H1 (cell line): ENCODE results near the gene RPUSD1. TPM values are rescaled to one million over a fixed set of nuclear protein-coding genes. Genes with fewer than 3 reads are reported as not detected.

Experiments
- CTCF ChIA-PET: fragments of 300-600 bp; sonication (Branson Sonifier 250); formaldehyde crosslinking; loops from one replicate; lab custom pipeline; 2021; ENCODE audit not compliant: partially characterized antibody; lab: Charles Lee
- POLR2A ChIA-PET: fragments of 300-600 bp; sonication (Branson Sonifier 250); formaldehyde crosslinking; loops from one replicate; lab custom pipeline; 2021; ENCODE audit warnings: inconsistent platforms; ENCODE audit not compliant: partially characterized antibody; lab: Charles Lee
- DNase-seq, 2 experiments: peaks; one replicate each; pipeline versions ENCODE4 v3.0.0 to v3.0.0-alpha.2; 2010 to 2022; ENCODE audit warnings: low spot score in 2 of 2, low read depth in 1 of 2, mixed read lengths in 1 of 2
- FAIRE-seq: peaks from 2 replicates; lab custom pipeline; 2011; peaks lifted over from hg19 to GRCh38; lab: Jason Lieb, UNC
- H2AFZ ChIP-seq: 2 replicates; pipeline ENCODE4 v1.8.1; 2012; ENCODE audit warnings: low read length, inconsistent platforms
- H2AK5ac ChIP-seq: 2 replicates; pipeline ENCODE4 v1.6.1; 2013; ENCODE audit warnings: low read depth, low read length
- H2BK120ac ChIP-seq: replicated peaks from 2 replicates; pipeline ENCODE3; 2013; ENCODE audit warnings: low read depth, low read length, inconsistent platforms
- H2BK12ac ChIP-seq: 2 replicates; pipeline ENCODE4 v1.6.1; 2013; ENCODE audit warnings: low read depth, low read length
- H2BK15ac ChIP-seq: 2 replicates; pipeline ENCODE4 v1.6.1; 2013; ENCODE audit warnings: low read length
- H2BK20ac ChIP-seq: 2 replicates; pipeline ENCODE4 v1.6.1; 2013; ENCODE audit warnings: low read length
- H2BK5ac ChIP-seq: 2 replicates; pipeline ENCODE4 v1.6.1; 2013; ENCODE audit warnings: low read depth, low read length
- H3K14ac ChIP-seq: 2 replicates; pipeline ENCODE4 v1.6.1; 2013; ENCODE audit warnings: inconsistent platforms; ENCODE audit not compliant: insufficient read length
- H3K18ac ChIP-seq: 2 replicates; pipeline ENCODE4 v1.6.1; 2013; ENCODE audit warnings: low read length; ENCODE audit errors: extremely low read depth
- H3K23ac ChIP-seq: 2 replicates; pipeline ENCODE4 v1.6.1; 2013; ENCODE audit warnings: inconsistent platforms; ENCODE audit not compliant: insufficient read length
- H3K23me2 ChIP-seq: 2 replicates; pipeline ENCODE4 v1.6.1; 2013; ENCODE audit warnings: low read depth, low read length
- H3K27ac ChIP-seq: 2 replicates; pipeline ENCODE4 v1.6.1; 2011; ENCODE audit warnings: low read depth, low read length, inconsistent platforms
- H3K27me3 ChIP-seq, 4 experiments: replicated peaks in 1 of 4; 1 replicate in 1 of 4; 2 replicates in 3 of 4; pipeline versions ENCODE4 v1.6.1 to v1.8.1; 2011 to 2013; ENCODE audit warnings: low read length in 3 of 4, mild to moderate bottlenecking in 3 of 4, inconsistent platforms in 2 of 4, mixed read lengths in 2 of 4, moderate library complexity in 1 of 4; ENCODE audit not compliant: control insufficient read depth in 3 of 4, insufficient read depth in 3 of 4; ENCODE audit errors: extremely low read depth in 1 of 4
- H3K36me3 ChIP-seq, 4 experiments: 2 replicates each; pipeline versions ENCODE4 v1.6.1 to v1.8.1; 2011 to 2013; ENCODE audit warnings: mild to moderate bottlenecking in 4 of 4, low read length in 3 of 4, moderate library complexity in 2 of 4, control low read depth in 1 of 4, inconsistent platforms in 1 of 4; ENCODE audit not compliant: insufficient read depth in 4 of 4, control insufficient read depth in 2 of 4
- H3K4ac ChIP-seq: replicated peaks from 2 replicates; pipeline ENCODE3; 2013; ENCODE audit warnings: low read length, low read depth, mixed read lengths, inconsistent platforms; ENCODE audit not compliant: insufficient read length
- H3K4me1 ChIP-seq, 4 experiments: replicated peaks in 1 of 4; 1 replicate in 1 of 4; 2 replicates in 3 of 4; pipeline versions ENCODE4 v1.6.1 to v1.8.1; 2011 to 2013; ENCODE audit warnings: low read length in 3 of 4, inconsistent platforms in 2 of 4, mixed read lengths in 1 of 4; ENCODE audit not compliant: insufficient read depth in 4 of 4, control insufficient read depth in 3 of 4
- H3K4me2 ChIP-seq, 2 experiments: 2 replicates each; pipeline versions ENCODE4 v1.6.1 to v1.8.1; 2011 to 2013; ENCODE audit warnings: low read depth in 2 of 2, low read length in 2 of 2, control low read depth in 1 of 2, inconsistent platforms in 1 of 2, mild to moderate bottlenecking in 1 of 2; ENCODE audit not compliant: insufficient read depth in 1 of 2
- H3K4me3 ChIP-seq, 4 experiments: fragments of 200-600, 300-600 bp in 1 of 4; sonication (generic), shearing (Covaris generic), sonication (Bioruptor Twin) in 1 of 4; 2 replicates each; pipeline versions ENCODE4 v1.5.1 to v1.8.1; 2011 to 2016; ENCODE audit warnings: low read length in 4 of 4, low read depth in 3 of 4, control low read depth in 2 of 4, inconsistent platforms in 2 of 4, mild to moderate bottlenecking in 2 of 4, mixed read lengths in 1 of 4, moderate library complexity in 1 of 4; ENCODE audit not compliant: insufficient read depth in 2 of 4; ENCODE audit errors: extremely low read depth in 1 of 4
- H3K56ac ChIP-seq: replicated peaks from 2 replicates; pipeline ENCODE3; 2013; ENCODE audit warnings: low read depth, mild to moderate bottlenecking, mixed read lengths, low read length, inconsistent platforms; ENCODE audit not compliant: insufficient read length
- H3K79me1 ChIP-seq: 2 replicates; pipeline ENCODE4 v1.6.1; 2013; ENCODE audit warnings: low read depth, low read length, control low read depth
- H3K79me2 ChIP-seq, 2 experiments: 2 replicates each; pipeline versions ENCODE4 v1.6.1 to v1.8.1; 2012 to 2013; ENCODE audit warnings: low read length in 2 of 2, mild to moderate bottlenecking in 2 of 2, inconsistent platforms in 1 of 2; ENCODE audit not compliant: insufficient read depth in 2 of 2, control insufficient read depth in 1 of 2
- H3K9ac ChIP-seq, 4 experiments: replicated peaks in 1 of 4; 1 replicate in 1 of 4; 2 replicates in 3 of 4; pipeline versions ENCODE4 v1.6.1 to v1.8.1; 2011 to 2013; ENCODE audit warnings: low read depth in 3 of 4, low read length in 3 of 4, control low read depth in 2 of 4, mild to moderate bottlenecking in 2 of 4, moderate library complexity in 2 of 4, inconsistent platforms in 1 of 4; ENCODE audit errors: extremely low read depth in 1 of 4
- H3K9me3 ChIP-seq, 2 experiments: 2 replicates each; pipeline versions ENCODE4 v1.6.1 to v1.8.1; 2012 to 2013; ENCODE audit warnings: mild to moderate bottlenecking in 2 of 2, moderate library complexity in 2 of 2, control low read depth in 1 of 2, inconsistent platforms in 1 of 2, low read depth in 1 of 2, low read length in 1 of 2, mixed read lengths in 1 of 2; ENCODE audit not compliant: insufficient read depth in 2 of 2
- H4K20me1 ChIP-seq, 2 experiments: replicated peaks in 1 of 2; 2 replicates each; pipeline versions ENCODE3 to v1.8.1; 2011 to 2013; ENCODE audit warnings: inconsistent platforms in 2 of 2, low read length in 2 of 2, mild to moderate bottlenecking in 1 of 2; ENCODE audit not compliant: insufficient read depth in 2 of 2, control insufficient read depth in 1 of 2
- H4K5ac ChIP-seq: 2 replicates; pipeline ENCODE4 v1.6.1; 2013; ENCODE audit warnings: low read length, low read depth, mixed read lengths, inconsistent platforms; ENCODE audit not compliant: insufficient read length
- H4K8ac ChIP-seq: 2 replicates; pipeline ENCODE4 v1.8.0; 2013; ENCODE audit warnings: mild to moderate bottlenecking, moderate library complexity, low read length, inconsistent platforms; ENCODE audit not compliant: insufficient read depth; ENCODE audit errors: extremely low read depth
- H4K91ac ChIP-seq: replicated peaks from 2 replicates; pipeline ENCODE3; 2013; ENCODE audit warnings: low read length, mixed read lengths, inconsistent platforms; ENCODE audit not compliant: insufficient read length
- BCL11A ChIP-seq, 2 experiments: IDR thresholded peaks; one replicate each; pipeline ENCODE4 v1.6.1; 2011; ENCODE audit warnings: low read depth in 2 of 2, low read length in 2 of 2, mild to moderate bottlenecking in 2 of 2
- CBX8 ChIP-seq: fragments of 300-800, 300-1000 bp; sonication (generic); IDR thresholded peaks from 2 replicates; pipeline ENCODE4 v1.7.1; 2016; ENCODE audit warnings: low read depth, low read length, borderline replicate concordance
- EP300 ChIP-seq, 2 experiments: IDR thresholded peaks; 1 replicate in 1 of 2; 2 replicates in 1 of 2; pipeline ENCODE4 v1.6.1; 2011 to 2012; ENCODE audit warnings: low read depth in 2 of 2, low read length in 2 of 2, mild to moderate bottlenecking in 2 of 2, borderline replicate concordance in 1 of 2, inconsistent platforms in 1 of 2, moderate library complexity in 1 of 2
- GABPA ChIP-seq: IDR thresholded peaks from 2 replicates; pipeline ENCODE4 v1.6.1; 2011; ENCODE audit warnings: mild to moderate bottlenecking, low read length, moderate library complexity, borderline replicate concordance; ENCODE audit not compliant: insufficient read depth
- HDAC2 ChIP-seq, 2 experiments: fragments of 300-600 bp in 1 of 2; sonication (generic) in 1 of 2; IDR thresholded peaks; 2 replicates each; pipeline ENCODE4 v1.6.1; 2011 to 2012; ENCODE audit warnings: low read depth in 2 of 2, low read length in 2 of 2, mild to moderate bottlenecking in 2 of 2, moderate library complexity in 2 of 2, borderline replicate concordance in 1 of 2, inconsistent platforms in 1 of 2
- NRF1 ChIP-seq: IDR thresholded peaks from 2 replicates; pipeline ENCODE4 v1.6.1; 2011; ENCODE audit warnings: mild to moderate bottlenecking, low read depth, low read length, improper control_type of control experiment
- SIX5 ChIP-seq: IDR thresholded peaks from 2 replicates; pipeline ENCODE4 v1.6.1; 2011; ENCODE audit warnings: mild to moderate bottlenecking, low read depth, low read length
- SP4 ChIP-seq: IDR thresholded peaks from 2 replicates; pipeline ENCODE4 v1.6.1; 2012; ENCODE audit warnings: low read length, inconsistent platforms
- TEAD4 ChIP-seq: IDR thresholded peaks from 2 replicates; pipeline ENCODE4 v1.6.1; 2012; ENCODE audit warnings: low read depth, low read length, inconsistent platforms, mixed read lengths
- YY1 ChIP-seq: IDR thresholded peaks from 2 replicates; pipeline ENCODE4 v1.6.1; 2011; ENCODE audit warnings: low read depth, mild to moderate bottlenecking, low read length
- ZNF274 ChIP-seq: IDR thresholded peaks from 2 replicates; pipeline ENCODE4 v1.7.0; 2012; ENCODE audit warnings: low read length, borderline replicate concordance; ENCODE audit errors: extremely low read depth
- WGBS, 2 experiments: shearing (Covaris generic) in 1 of 2; methylation state at CpG; one replicate each; pipeline versions ENCODE4 v1.1.6 to v1.1.7; 2013 to 2015; ENCODE audit warnings: low lambda C conversion rate in 2 of 2, mixed read lengths in 2 of 2, inconsistent platforms in 1 of 2, low coverage in 1 of 2, missing lambda C conversion rate in 1 of 2; ENCODE audit not compliant: insufficient replicate concordance in 2 of 2, insufficient coverage in 1 of 2, insufficient read length in 1 of 2; ENCODE audit errors: extremely low coverage in 1 of 2, missing lambda C conversion rate in 1 of 2; 5-methylcytosine and 5-hydroxymethylcytosine counted together
- polyA plus RNA-seq, 7 experiments: library from polyadenylated mRNA; depleted of rRNA in 3 of 7; stranded (reverse) in 5 of 7; unstranded in 2 of 7; fragments of >200 nt in 5 of 7; fragments of 200-250 nt in 2 of 7; gene quantifications; 1 replicate in 5 of 7; 2 replicates in 1 of 7; 4 replicates in 1 of 7; pipeline versions ENCODE4 v1.2.1 to v1.2.3, GENCODE V29; 2011 to 2013; ENCODE audit warnings: missing spikeins in 2 of 7, mixed read lengths in 2 of 7
- total RNA-seq: library from RNA; stranded (reverse); fragmentation: NEBNext Ultra II Directional; extraction: Animal tissue kit (Norgen Biotek cat#: 25700); gene quantifications from 2 replicates; pipeline ENCODE4 v1.2.1, GENCODE V29; 2021
- TF ChIP-seq, protein P1 (sequence below): IDR thresholded peaks from 2 replicates; pipeline ENCODE4 v1.6.1; 2012; ENCODE audit warnings: inconsistent platforms

RPUSD1 gene
- total and polyA plus RNA-seq, 2 of the 8 experiments (the other 6 are each of a cell fraction or from before 2014, with no cell fraction given) = 32.2 to 61.8 TPM

DNA sequence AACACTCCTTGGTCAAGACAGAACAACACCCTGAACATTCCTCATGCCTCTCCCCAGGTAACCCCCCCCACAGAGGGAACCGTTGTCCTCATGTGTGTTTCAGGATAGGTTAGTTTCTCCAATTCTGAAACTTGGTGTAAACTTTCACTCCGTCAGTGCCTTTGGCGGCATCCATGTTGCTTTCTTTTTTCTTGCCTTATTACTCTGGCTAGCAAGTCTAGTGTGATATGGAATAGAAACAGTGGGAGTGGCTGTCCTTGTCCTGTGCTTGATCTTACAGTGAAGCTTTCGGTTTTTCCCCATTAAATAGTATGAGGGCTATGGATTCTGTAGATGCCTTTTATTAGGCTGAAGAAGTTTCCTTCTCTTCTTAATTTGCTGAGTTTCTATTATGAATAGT is 48.0 kb upstream of the RPUSD1 start:
- no peak overlapping the region for H3K56ac ChIP-seq
- CTCF ChIA-PET = no interaction called here
- POLR2A ChIA-PET = no interaction called here
- no peak overlapping the region for H3K14ac ChIP-seq
- no peak overlapping the region for H2BK20ac ChIP-seq
- no peaks in the 10 kb centered on the region for H3K79me1 ChIP-seq
- no peaks in the 10 kb centered on the region for H3K4me1 ChIP-seq
- no peak overlapping the region for H3K4ac ChIP-seq
- H2AK5ac ChIP-seq = no peak overlapping the region
- no peak overlapping the region for H2BK5ac ChIP-seq
- 88% methylated on average over 4 of the region's 4 CpGs; no CpG with 5 or more reads in 1 of the 2 experiments for WGBS, 2 experiments
- H3K23ac ChIP-seq = no peak overlapping the region
- FAIRE-seq = no peak
- no peak overlapping the region for H4K5ac ChIP-seq
- H2AFZ ChIP-seq = no peak overlapping the region
- H3K18ac ChIP-seq = no peak overlapping the region
- H3K4me3 ChIP-seq = no peak overlapping the region
- H3K79me2 ChIP-seq = no peaks in the 10 kb centered on the region
- H2BK15ac ChIP-seq = no peak overlapping the region
- no peaks in the 10 kb centered on the region for H3K27me3 ChIP-seq
- no peak for DNase-seq
- H4K8ac ChIP-seq = no peak overlapping the region
- H3K27ac ChIP-seq = no peak overlapping the region
- TF ChIP-seq BCL11A (IDR thresholded peaks at IDR 0.05; ENCODE audit: low read depth in 2 of 2, low read length in 2 of 2) (no peak), YY1 (no peak), GABPA (no peak), NRF1 (no peak), HDAC2 (IDR thresholded peaks at IDR 0.05; ENCODE audit: borderline replicate concordance in 1 of 2, low read depth in 2 of 2, low read length in 2 of 2) (no peak), ZNF274 (no peak), EP300 (IDR thresholded peaks at IDR 0.05; ENCODE audit: borderline replicate concordance in 1 of 2, low read depth in 2 of 2, low read length in 2 of 2) (no peak), SIX5 (no peak), CBX8 (no peak), TEAD4 (no peak), SP4 (no peak)
- TF ChIP-seq, protein P1, sequence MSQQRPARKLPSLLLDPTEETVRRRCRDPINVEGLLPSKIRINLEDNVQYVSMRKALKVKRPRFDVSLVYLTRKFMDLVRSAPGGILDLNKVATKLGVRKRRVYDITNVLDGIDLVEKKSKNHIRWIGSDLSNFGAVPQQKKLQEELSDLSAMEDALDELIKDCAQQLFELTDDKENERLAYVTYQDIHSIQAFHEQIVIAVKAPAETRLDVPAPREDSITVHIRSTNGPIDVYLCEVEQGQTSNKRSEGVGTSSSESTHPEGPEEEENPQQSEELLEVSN = no peak
- H4K20me1 ChIP-seq = no peaks in the 10 kb centered on the region
- no peak overlapping the region for H2BK12ac ChIP-seq
- no peak overlapping the region for H2BK120ac ChIP-seq
- peaks cover 15 to 53% of the 10 kb centered on the region in 2 experiments; a peak in 3 of 4 replicates for H3K9me3 ChIP-seq
- no peaks in the 10 kb centered on the region for H3K23me2 ChIP-seq
- H3K4me2 ChIP-seq = no peak overlapping the region
- no peaks in the 10 kb centered on the region for H3K36me3 ChIP-seq
- no peak overlapping the region for H4K91ac ChIP-seq
- H3K9ac ChIP-seq = no peak overlapping the region
